ENCODE data around the gene PIEZO2. TPM values are rescaled to one million over a fixed set of nuclear protein-coding genes. Genes with fewer than 3 reads are reported as not detected.

The PIEZO2 gene
- total RNA-seq, 4 donors from 2014 or later, result 0.68 to 2.2 (median 1.1) TPM

GRCh38 chr18:10751653-10752052 lies 397.7 kb downstream of the PIEZO2 start:
- no peak for TF ChIP-seq CTCF (IDR thresholded peaks at IDR 0.05)
- TF ChIP-seq POLR2A (IDR thresholded peaks at IDR 0.05), result no peak
- TF ChIP-seq POLR2AphosphoS5 (IDR thresholded peaks at IDR 0.05), result no peak
- no peak for TF ChIP-seq EP300 (IDR thresholded peaks at IDR 0.05)
- no peak overlapping the region for H3K4me3 ChIP-seq
- H3K4me1 ChIP-seq, result no peaks in the 10 kb centered on the region
- no peaks in the 10 kb centered on the region for H3K9me3 ChIP-seq
- H3K27ac ChIP-seq, result no peak overlapping the region
- WGBS, result 70% methylated on average over 8 of the region's 8 CpGs
- DNase-seq (ENCODE audit: low spot score in 2 of 2), result no peak
- H3K36me3 ChIP-seq, result no peaks in the 10 kb centered on the region
- no peaks in the 10 kb centered on the region for H3K27me3 ChIP-seq

GRCh38 chr18:10750191-10751035 lies 399.0 kb downstream of the PIEZO2 start:
- H3K27me3 ChIP-seq, result no peaks in the 10 kb centered on the region
- DNase-seq (ENCODE audit: low spot score in 2 of 2), result no peak
- TF ChIP-seq CTCF (IDR thresholded peaks at IDR 0.05) (no peak), POLR2A (IDR thresholded peaks at IDR 0.05) (no peak), POLR2AphosphoS5 (IDR thresholded peaks at IDR 0.05) (no peak), EP300 (IDR thresholded peaks at IDR 0.05) (no peak)
- H3K27ac ChIP-seq, result no peak overlapping the region
- no peaks in the 10 kb centered on the region for H3K4me1 ChIP-seq
- H3K36me3 ChIP-seq, result no peaks in the 10 kb centered on the region
- no peak overlapping the region for H3K4me3 ChIP-seq
- 54% methylated on average over 5 of the region's 5 CpGs for WGBS
- no peaks in the 10 kb centered on the region for H3K9me3 ChIP-seq

- Histone ChIP-seq H3K4me3 (no peak overlapping the region), H3K9me3 (no peaks in the 10 kb centered on the region), H3K36me3 (no peaks in the 10 kb centered on the region), H3K27ac (no peak overlapping the region), H3K4me1 (no peaks in the 10 kb centered on the region), H3K27me3 (no peaks in the 10 kb centered on the region)
- no peak for DNase-seq (ENCODE audit: low spot score in 2 of 2)
- 75% methylated on average over 1 of the region's 1 CpG for WGBS
- TF ChIP-seq POLR2A (IDR thresholded peaks at IDR 0.05), result no peak
- TF ChIP-seq POLR2AphosphoS5 (IDR thresholded peaks at IDR 0.05), result no peak
- no peak for TF ChIP-seq EP300 (IDR thresholded peaks at IDR 0.05)
Measured at GRCh38 chr18:10748641-10749040, 400.7 kb downstream of the PIEZO2 start.

GRCh38 chr18:10745971-10746370 lies 403.4 kb downstream of the PIEZO2 start:
- no peak for TF ChIP-seq EP300 (IDR thresholded peaks at IDR 0.05)
- DNase-seq (ENCODE audit: low spot score in 2 of 2), result no peak
- H3K4me3 ChIP-seq, result no peak overlapping the region
- H3K9me3 ChIP-seq, result no peaks in the 10 kb centered on the region
- WGBS, result 96% methylated on average over 3 of the region's 3 CpGs
- H3K27me3 ChIP-seq, result no peaks in the 10 kb centered on the region
- H3K36me3 ChIP-seq, result no peaks in the 10 kb centered on the region
- no peaks in the 10 kb centered on the region for H3K4me1 ChIP-seq
- H3K27ac ChIP-seq, result no peak overlapping the region

- Histone ChIP-seq H3K4me3 (no peak overlapping the region), H3K27me3 (no peaks in the 10 kb centered on the region), H3K9me3 (no peaks in the 10 kb centered on the region), H3K27ac (no peak overlapping the region), H3K36me3 (no peaks in the 10 kb centered on the region), H3K4me1 (no peaks in the 10 kb centered on the region)
- TF ChIP-seq EP300 (IDR thresholded peaks at IDR 0.05) (no peak), POLR2A (IDR thresholded peaks at IDR 0.05) (no peak), CTCF (IDR thresholded peaks at IDR 0.05) (no peak), POLR2AphosphoS5 (IDR thresholded peaks at IDR 0.05) (no peak)
- 82% methylated on average over 8 of the region's 8 CpGs for WGBS
- DNase-seq (ENCODE audit: low spot score in 2 of 2), result no peak
Measured at GRCh38 chr18:10745219-10745618, 404.1 kb downstream of the PIEZO2 start.

GRCh38 chr18:10743766-10744165 lies 405.6 kb downstream of the PIEZO2 start:
- DNase-seq (ENCODE audit: low spot score in 2 of 2), result no peak
- Histone ChIP-seq H3K4me1 (no peaks in the 10 kb centered on the region), H3K9me3 (no peaks in the 10 kb centered on the region), H3K27ac (no peak overlapping the region), H3K36me3 (no peaks in the 10 kb centered on the region), H3K4me3 (no peak overlapping the region), H3K27me3 (no peaks in the 10 kb centered on the region)
- TF ChIP-seq POLR2AphosphoS5 (IDR thresholded peaks at IDR 0.05), result no peak
- TF ChIP-seq POLR2A (IDR thresholded peaks at IDR 0.05), result no peak
- no peak for TF ChIP-seq EP300 (IDR thresholded peaks at IDR 0.05)
- no peak for TF ChIP-seq CTCF (IDR thresholded peaks at IDR 0.05)
- 82% methylated on average over 5 of the region's 5 CpGs for WGBS
